ENCODE data around the gene PRADC1. TPM values are rescaled to one million over a fixed set of nuclear protein-coding genes. Genes with fewer than 3 reads are reported as not detected.

Gene PRADC1
- total RNA-seq, 1 experiment from 2014 or later: 8.6 TPM

DNA sequence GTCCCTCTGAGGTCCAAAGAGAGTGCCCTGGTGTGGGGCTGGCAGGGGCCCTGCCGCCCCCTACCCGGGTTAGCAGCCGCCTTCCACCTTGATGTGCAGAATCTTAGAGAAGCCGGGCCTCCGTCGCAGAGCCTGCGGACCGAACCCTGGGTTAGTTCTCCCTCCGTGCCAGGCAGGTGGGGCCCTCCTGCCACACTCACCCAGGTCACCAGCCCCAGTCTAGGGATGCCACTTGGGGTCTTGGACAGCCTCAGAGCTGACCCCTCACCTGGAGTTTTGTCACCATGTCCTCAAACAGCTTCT lies 25.8 kb upstream of the PRADC1 start:
- ATAC-seq: no peak

More for the DNA sequence above, 25.8 kb upstream of the PRADC1 start:
- DNase-seq (ENCODE audit: low read depth, low spot score): no peak
- peaks cover 12 to 15% of the 10 kb centered on the region in 2 experiments; a peak in 3 of 4 replicates for H3K36me3 ChIP-seq (ENCODE audit: control insufficient read depth in 1 of 2, insufficient read depth in 2 of 2, low read length in 2 of 2)
- no peak overlapping the region for H3K9ac ChIP-seq (ENCODE audit: low read length)
- BruUV-seq (replicated peaks): no TSS peak
- H3K4me2 ChIP-seq (ENCODE audit: low read length): no peak overlapping the region
- ChIA-PET CTCF (no interaction called here), POLR2A (no interaction called here), RAD21 (ENCODE audit: low non-redundant PET in 1 of 2, low total read pairs in 2 of 2, uncharacterized antibody in 2 of 2, unreplicated experiment in 2 of 2) (no interaction called here)
- no peaks in the 10 kb centered on the region for H4K20me1 ChIP-seq (ENCODE audit: insufficient read depth)
- no peak overlapping the region for H3K27ac ChIP-seq (ENCODE audit: low read depth, low read length)
- H3K27me3 ChIP-seq (ENCODE audit: insufficient read depth, low read length): no peaks in the 10 kb centered on the region
- no peak overlapping the region for H2AFZ ChIP-seq (ENCODE audit: low read depth, low read length, poor library complexity, severe bottlenecking)
- no peaks in the 10 kb centered on the region for H3K9me2 ChIP-seq (ENCODE audit: insufficient read depth)
- H3K4me1 ChIP-seq (ENCODE audit: control insufficient read depth in 1 of 2, insufficient read depth in 2 of 2, low read length in 2 of 2): no peaks in the 10 kb centered on the region
- intact Hi-C loops (cut with micrococcal nuclease): no loop called here
- H3K79me2 ChIP-seq (ENCODE audit: insufficient read depth, low read length): no peaks in the 10 kb centered on the region
- H3K9me3 ChIP-seq (ENCODE audit: control insufficient read depth in 1 of 2, insufficient read depth in 1 of 2, low read depth in 1 of 2, low read length in 2 of 2): no peaks in the 10 kb centered on the region
- TF ChIP-seq, protein P1, sequence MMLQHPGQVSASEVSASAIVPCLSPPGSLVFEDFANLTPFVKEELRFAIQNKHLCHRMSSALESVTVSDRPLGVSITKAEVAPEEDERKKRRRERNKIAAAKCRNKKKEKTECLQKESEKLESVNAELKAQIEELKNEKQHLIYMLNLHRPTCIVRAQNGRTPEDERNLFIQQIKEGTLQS (IDR thresholded peaks at IDR 0.05): no peak
- TF ChIP-seq ZFX (IDR thresholded peaks at IDR 0.05): no peak
- no peak for TF ChIP-seq CBX3 (IDR thresholded peaks at IDR 0.05; ENCODE audit: low read depth)
- TF ChIP-seq, protein P2, sequence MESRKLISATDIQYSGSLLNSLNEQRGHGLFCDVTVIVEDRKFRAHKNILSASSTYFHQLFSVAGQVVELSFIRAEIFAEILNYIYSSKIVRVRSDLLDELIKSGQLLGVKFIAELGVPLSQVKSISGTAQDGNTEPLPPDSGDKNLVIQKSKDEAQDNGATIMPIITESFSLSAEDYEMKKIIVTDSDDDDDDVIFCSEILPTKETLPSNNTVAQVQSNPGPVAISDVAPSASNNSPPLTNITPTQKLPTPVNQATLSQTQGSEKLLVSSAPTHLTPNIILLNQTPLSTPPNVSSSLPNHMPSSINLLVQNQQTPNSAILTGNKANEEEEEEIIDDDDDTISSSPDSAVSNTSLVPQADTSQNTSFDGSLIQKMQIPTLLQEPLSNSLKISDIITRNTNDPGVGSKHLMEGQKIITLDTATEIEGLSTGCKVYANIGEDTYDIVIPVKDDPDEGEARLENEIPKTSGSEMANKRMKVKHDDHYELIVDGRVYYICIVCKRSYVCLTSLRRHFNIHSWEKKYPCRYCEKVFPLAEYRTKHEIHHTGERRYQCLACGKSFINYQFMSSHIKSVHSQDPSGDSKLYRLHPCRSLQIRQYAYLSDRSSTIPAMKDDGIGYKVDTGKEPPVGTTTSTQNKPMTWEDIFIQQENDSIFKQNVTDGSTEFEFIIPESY (IDR thresholded peaks at IDR 0.05; ENCODE audit: extremely low read depth, insufficient replicate concordance, low read length): no peak
- no peak for TF ChIP-seq FOSL1 (IDR thresholded peaks at IDR 0.05; ENCODE audit: low read depth)
- no peak for TF ChIP-seq EGR1 (IDR thresholded peaks at IDR 0.05; ENCODE audit: low read depth)
- TF ChIP-seq, protein P3, sequence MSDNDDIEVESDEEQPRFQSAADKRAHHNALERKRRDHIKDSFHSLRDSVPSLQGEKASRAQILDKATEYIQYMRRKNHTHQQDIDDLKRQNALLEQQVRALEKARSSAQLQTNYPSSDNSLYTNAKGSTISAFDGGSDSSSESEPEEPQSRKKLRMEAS (IDR thresholded peaks at IDR 0.05): no peak
- TF ChIP-seq TCF7L2 (IDR thresholded peaks at IDR 0.05; ENCODE audit: borderline replicate concordance, extremely low read depth, insufficient read depth, insufficient read length): no peak
- no peak for TF ChIP-seq POLR2A (IDR thresholded peaks at IDR 0.05; ENCODE audit: borderline replicate concordance, extremely low read depth, insufficient read depth, insufficient read length)
- no peak for TF ChIP-seq SRF (IDR thresholded peaks at IDR 0.05; ENCODE audit: low read depth)
- TF ChIP-seq EZH2 (IDR thresholded peaks at IDR 0.05): no peak
- no peak for TF ChIP-seq YY1 (IDR thresholded peaks at IDR 0.05; ENCODE audit: extremely low read depth, insufficient replicate concordance, low read depth, low read length)
- no peak for TF ChIP-seq CEBPB (IDR thresholded peaks at IDR 0.05; ENCODE audit: low read depth)
- TF ChIP-seq SIN3A (IDR thresholded peaks at IDR 0.05; ENCODE audit: low read depth): no peak
- no peak for TF ChIP-seq JUND (IDR thresholded peaks at IDR 0.05)
- TF ChIP-seq, protein P4, sequence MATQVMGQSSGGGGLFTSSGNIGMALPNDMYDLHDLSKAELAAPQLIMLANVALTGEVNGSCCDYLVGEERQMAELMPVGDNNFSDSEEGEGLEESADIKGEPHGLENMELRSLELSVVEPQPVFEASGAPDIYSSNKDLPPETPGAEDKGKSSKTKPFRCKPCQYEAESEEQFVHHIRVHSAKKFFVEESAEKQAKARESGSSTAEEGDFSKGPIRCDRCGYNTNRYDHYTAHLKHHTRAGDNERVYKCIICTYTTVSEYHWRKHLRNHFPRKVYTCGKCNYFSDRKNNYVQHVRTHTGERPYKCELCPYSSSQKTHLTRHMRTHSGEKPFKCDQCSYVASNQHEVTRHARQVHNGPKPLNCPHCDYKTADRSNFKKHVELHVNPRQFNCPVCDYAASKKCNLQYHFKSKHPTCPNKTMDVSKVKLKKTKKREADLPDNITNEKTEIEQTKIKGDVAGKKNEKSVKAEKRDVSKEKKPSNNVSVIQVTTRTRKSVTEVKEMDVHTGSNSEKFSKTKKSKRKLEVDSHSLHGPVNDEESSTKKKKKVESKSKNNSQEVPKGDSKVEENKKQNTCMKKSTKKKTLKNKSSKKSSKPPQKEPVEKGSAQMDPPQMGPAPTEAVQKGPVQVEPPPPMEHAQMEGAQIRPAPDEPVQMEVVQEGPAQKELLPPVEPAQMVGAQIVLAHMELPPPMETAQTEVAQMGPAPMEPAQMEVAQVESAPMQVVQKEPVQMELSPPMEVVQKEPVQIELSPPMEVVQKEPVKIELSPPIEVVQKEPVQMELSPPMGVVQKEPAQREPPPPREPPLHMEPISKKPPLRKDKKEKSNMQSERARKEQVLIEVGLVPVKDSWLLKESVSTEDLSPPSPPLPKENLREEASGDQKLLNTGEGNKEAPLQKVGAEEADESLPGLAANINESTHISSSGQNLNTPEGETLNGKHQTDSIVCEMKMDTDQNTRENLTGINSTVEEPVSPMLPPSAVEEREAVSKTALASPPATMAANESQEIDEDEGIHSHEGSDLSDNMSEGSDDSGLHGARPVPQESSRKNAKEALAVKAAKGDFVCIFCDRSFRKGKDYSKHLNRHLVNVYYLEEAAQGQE (IDR thresholded peaks at IDR 0.05; ENCODE audit: low read depth): no peak
- H3K4me3 ChIP-seq (replicated peaks in 1 of 2; ENCODE audit: low read depth in 1 of 2, low read length in 2 of 2): no peak overlapping the region

Data from HCT116 (cell line).